Karpas-422 (cell line): ENCODE measurements around the gene KCNK17. TPM values are rescaled to one million over a fixed set of nuclear protein-coding genes. Genes with fewer than 3 reads are reported as not detected.
A peak's percentile ranks its signal among the peaks of the same experiment; 100 is the strongest.

Experiments used
- DNase-seq: peaks from one replicate; pipeline ENCODE4 v3.0.0-alpha.2; 2015
- H2AFZ ChIP-seq: fragments of 200-600 bp; sonication (generic); 2 replicates; pipeline ENCODE4 v1.6.1; 2014; ENCODE audit warnings: antibody characterized with exemption, low read length, mixed read lengths
- H3K27ac ChIP-seq: fragments of 200-600 bp; sonication (generic); 2 replicates; pipeline ENCODE4 v1.5.1; 2014; ENCODE audit warnings: mild to moderate bottlenecking, low read length, moderate library complexity
- H3K27me3 ChIP-seq: fragments of 200-600 bp; sonication (generic); 2 replicates; pipeline ENCODE4 v1.6.1; 2014; ENCODE audit warnings: low read length, mixed read lengths
- H3K36me3 ChIP-seq: fragments of 200-600 bp; sonication (generic); 2 replicates; pipeline ENCODE4 v1.6.1; 2014; ENCODE audit warnings: low read length, mixed read lengths; ENCODE audit not compliant: insufficient read depth
- H3K4me1 ChIP-seq: fragments of 200-600 bp; sonication (generic); 2 replicates; pipeline ENCODE4 v1.6.1; 2014; ENCODE audit warnings: mild to moderate bottlenecking, low read length, mixed read lengths
- H3K4me2 ChIP-seq: fragments of 200-600 bp; sonication (generic); 2 replicates; pipeline ENCODE4 v1.6.1; 2014; ENCODE audit warnings: low read length, low read depth, mild to moderate bottlenecking; ENCODE audit not compliant: poor library complexity, severe bottlenecking
- H3K4me3 ChIP-seq: fragments of 200-600 bp; sonication (generic); 2 replicates; pipeline ENCODE4 v1.5.1; 2014; ENCODE audit warnings: mild to moderate bottlenecking, antibody characterized with exemption, low read length, mixed read lengths
- H3K79me2 ChIP-seq: fragments of 200-600 bp; sonication (generic); 2 replicates; pipeline ENCODE4 v1.6.1; 2014; ENCODE audit warnings: mild to moderate bottlenecking, low read length, mixed read lengths
- H3K9ac ChIP-seq: fragments of 200-600 bp; sonication (generic); 2 replicates; pipeline ENCODE4 v1.6.0; 2014; ENCODE audit warnings: low read length
- H3K9me2 ChIP-seq: fragments of 200-600 bp; sonication (generic), shearing (Covaris generic); replicated peaks from 2 replicates; pipeline ENCODE4 v1.6.0; 2014; ENCODE audit warnings: mild to moderate bottlenecking, low read length, moderate library complexity; ENCODE audit not compliant: insufficient read depth
- H3K9me3 ChIP-seq: fragments of 300-700, 200-600 bp; sonication (generic); 2 replicates; pipeline ENCODE4 v1.6.1; 2014; ENCODE audit warnings: low read length, mixed read lengths
- H4K20me1 ChIP-seq: fragments of 200-600 bp; sonication (generic); 2 replicates; pipeline ENCODE4 v1.6.1; 2014; ENCODE audit warnings: mild to moderate bottlenecking, antibody characterized with exemption, low read length, low read depth; ENCODE audit not compliant: insufficient read depth
- total RNA-seq: library from RNA; depleted of rRNA; stranded (reverse); fragments of >200 nt; shearing (Covaris generic); gene quantifications from 2 replicates; pipeline ENCODE4 v1.2.3, GENCODE V29; 2014; ENCODE audit warnings: low replicate concordance

Gene KCNK17
- total RNA-seq, 1 experiment from 2014 or later, result not detected

GRCh38 chr6:39302669-39303424 lies 11.4 kb downstream of the KCNK17 start:
- DNase-seq, result peak; percentile 92
- H3K9me3 ChIP-seq, result no peaks in the 10 kb centered on the region
- H3K36me3 ChIP-seq, result no peaks in the 10 kb centered on the region
- H3K4me2 ChIP-seq, result peak overlapping the region; percentile 40
- H4K20me1 ChIP-seq, result no peaks in the 10 kb centered on the region
- H3K27me3 ChIP-seq, result no peaks in the 10 kb centered on the region
- H3K79me2 ChIP-seq, result no peaks in the 10 kb centered on the region
- no peak overlapping the region for H3K27ac ChIP-seq
- no peak overlapping the region for H3K4me3 ChIP-seq
- H3K9me2 ChIP-seq, result no peaks in the 10 kb centered on the region
- no peaks in the 10 kb centered on the region for H3K4me1 ChIP-seq
- H3K9ac ChIP-seq, result no peak overlapping the region
- peak overlapping the region; percentile 48; the same call in 1 of the 2 replicates for H2AFZ ChIP-seq

- no peak overlapping the region for H3K4me2 ChIP-seq
- no peak overlapping the region for H2AFZ ChIP-seq
- H3K4me3 ChIP-seq, result no peak overlapping the region
- no peaks in the 10 kb centered on the region for H3K9me3 ChIP-seq
- no peaks in the 10 kb centered on the region for H3K27me3 ChIP-seq
- no peak for DNase-seq
- H3K79me2 ChIP-seq, result no peaks in the 10 kb centered on the region
- H3K36me3 ChIP-seq, result no peaks in the 10 kb centered on the region
- H3K27ac ChIP-seq, result no peak overlapping the region
- H3K9ac ChIP-seq, result no peak overlapping the region
- H4K20me1 ChIP-seq, result no peaks in the 10 kb centered on the region
- H3K9me2 ChIP-seq, result no peaks in the 10 kb centered on the region
- H3K4me1 ChIP-seq, result no peaks in the 10 kb centered on the region
Observed at GRCh38 chr6:39302011-39302410, 12.2 kb downstream of the KCNK17 start.

GRCh38 chr6:39301606-39302005 lies 12.6 kb downstream of the KCNK17 start:
- Histone ChIP-seq H4K20me1 (no peaks in the 10 kb centered on the region), H2AFZ (no peak overlapping the region), H3K4me3 (no peak overlapping the region), H3K27ac (no peak overlapping the region), H3K4me1 (no peaks in the 10 kb centered on the region), H3K36me3 (no peaks in the 10 kb centered on the region), H3K27me3 (no peaks in the 10 kb centered on the region), H3K4me2 (no peak overlapping the region), H3K9me3 (no peaks in the 10 kb centered on the region), H3K9me2 (no peaks in the 10 kb centered on the region), H3K9ac (no peak overlapping the region), H3K79me2 (no peaks in the 10 kb centered on the region)
- DNase-seq, result peak; percentile 58

- no peak overlapping the region for H3K27ac ChIP-seq
- H3K36me3 ChIP-seq, result no peaks in the 10 kb centered on the region
- no peaks in the 10 kb centered on the region for H3K9me3 ChIP-seq
- no peaks in the 10 kb centered on the region for H3K4me1 ChIP-seq
- H4K20me1 ChIP-seq, result no peaks in the 10 kb centered on the region
- no peak overlapping the region for H2AFZ ChIP-seq
- H3K4me3 ChIP-seq, result no peak overlapping the region
- no peaks in the 10 kb centered on the region for H3K9me2 ChIP-seq
- DNase-seq, result no peak
- no peaks in the 10 kb centered on the region for H3K79me2 ChIP-seq
- no peak overlapping the region for H3K9ac ChIP-seq
- H3K27me3 ChIP-seq, result no peaks in the 10 kb centered on the region
- H3K4me2 ChIP-seq, result no peak overlapping the region
Observed at GRCh38 chr6:39300739-39301138, 13.5 kb downstream of the KCNK17 start.

DNA sequence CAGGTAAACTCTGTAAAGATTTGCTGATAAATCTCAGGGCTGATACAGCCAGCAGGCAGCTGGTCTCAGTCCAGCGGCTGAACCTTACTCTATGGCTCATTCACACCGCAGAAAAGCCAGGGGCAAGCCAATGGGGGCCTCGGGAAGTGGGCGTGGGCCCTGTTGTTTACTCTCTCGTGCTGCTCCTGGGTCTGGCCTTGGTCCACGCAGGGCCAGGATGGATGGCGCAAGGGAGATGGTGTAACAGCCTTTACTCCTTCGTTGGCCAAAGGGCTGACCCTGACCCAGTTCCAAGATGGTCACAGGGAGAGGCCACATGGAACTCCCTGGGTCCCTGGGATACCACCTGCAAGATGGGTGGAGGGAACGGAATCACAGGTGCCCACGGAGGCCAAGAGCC lies 16.2 kb downstream of the KCNK17 start:
- Histone ChIP-seq H3K79me2 (no peaks in the 10 kb centered on the region), H3K9me2 (no peaks in the 10 kb centered on the region), H3K27me3 (no peaks in the 10 kb centered on the region), H3K27ac (no peak overlapping the region), H4K20me1 (no peaks in the 10 kb centered on the region), H3K36me3 (no peaks in the 10 kb centered on the region), H3K4me2 (no peak overlapping the region), H3K4me1 (no peaks in the 10 kb centered on the region), H3K4me3 (no peak overlapping the region), H2AFZ (no peak overlapping the region), H3K9me3 (no peaks in the 10 kb centered on the region), H3K9ac (no peak overlapping the region)
- no peak for DNase-seq

GRCh38 chr6:39296745-39297640 lies 17.2 kb downstream of the KCNK17 start:
- Histone ChIP-seq H2AFZ (no peak overlapping the region), H3K4me1 (no peaks in the 10 kb centered on the region), H4K20me1 (no peaks in the 10 kb centered on the region), H3K9me3 (no peaks in the 10 kb centered on the region), H3K79me2 (no peaks in the 10 kb centered on the region), H3K36me3 (no peaks in the 10 kb centered on the region), H3K9ac (no peak overlapping the region), H3K4me3 (no peak overlapping the region), H3K27me3 (no peaks in the 10 kb centered on the region), H3K9me2 (no peaks in the 10 kb centered on the region), H3K4me2 (no peak overlapping the region), H3K27ac (no peak overlapping the region)
- no peak for DNase-seq

DNA sequence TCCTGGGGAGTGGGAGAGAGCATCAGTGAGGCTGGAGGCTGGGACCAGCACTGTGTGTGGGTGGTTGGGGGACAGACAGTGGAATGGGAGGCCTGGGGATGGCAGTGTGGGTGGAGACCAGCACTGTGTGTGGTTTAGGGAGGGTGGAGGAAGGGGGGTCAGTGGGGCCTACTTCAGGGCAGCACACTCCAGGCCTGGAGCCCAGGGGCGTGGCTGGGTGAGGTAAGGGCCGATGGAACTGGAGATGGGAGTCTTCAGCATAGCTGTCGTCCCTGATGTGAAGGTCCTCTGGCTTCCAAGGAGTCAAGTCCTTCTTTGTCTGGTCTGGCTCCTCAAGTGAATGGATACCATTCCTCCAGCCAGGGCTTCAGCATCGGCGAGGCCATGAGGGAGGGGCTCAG lies 18.6 kb downstream of the KCNK17 start:
- DNase-seq, result no peak
- Histone ChIP-seq H2AFZ (no peak overlapping the region), H3K4me3 (no peak overlapping the region), H3K27me3 (no peaks in the 10 kb centered on the region), H3K79me2 (no peaks in the 10 kb centered on the region), H4K20me1 (no peaks in the 10 kb centered on the region), H3K27ac (no peak overlapping the region), H3K4me1 (no peaks in the 10 kb centered on the region), H3K9me3 (no peaks in the 10 kb centered on the region), H3K36me3 (no peaks in the 10 kb centered on the region), H3K9ac (no peak overlapping the region), H3K9me2 (no peaks in the 10 kb centered on the region), H3K4me2 (no peak overlapping the region)

DNA sequence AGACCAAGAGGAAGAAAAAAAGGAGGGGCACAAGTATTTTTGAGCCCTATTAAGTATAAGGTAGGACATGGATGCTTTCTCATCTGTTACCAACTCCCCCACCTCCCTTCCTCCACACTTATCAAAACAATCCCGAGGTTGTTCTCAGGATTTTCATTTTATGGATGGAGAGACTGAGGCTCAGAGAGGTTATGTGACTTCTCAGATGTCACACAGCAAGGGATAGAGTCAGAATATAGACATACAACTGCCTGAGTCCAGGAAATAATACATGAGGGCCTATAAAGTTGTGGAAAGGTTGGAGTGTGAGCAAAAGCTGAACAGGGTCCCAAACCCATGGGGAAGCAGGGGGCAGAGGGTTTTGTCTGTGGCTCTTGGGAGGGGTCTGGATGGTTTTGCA lies 19.3 kb downstream of the KCNK17 start:
- Histone ChIP-seq H3K9ac (no peak overlapping the region), H3K79me2 (no peaks in the 10 kb centered on the region), H4K20me1 (no peaks in the 10 kb centered on the region), H3K4me2 (no peak overlapping the region), H3K9me2 (no peaks in the 10 kb centered on the region), H2AFZ (no peak overlapping the region), H3K27me3 (no peaks in the 10 kb centered on the region), H3K4me1 (no peaks in the 10 kb centered on the region), H3K36me3 (no peaks in the 10 kb centered on the region), H3K27ac (no peak overlapping the region), H3K9me3 (no peaks in the 10 kb centered on the region), H3K4me3 (no peak overlapping the region)
- no peak for DNase-seq
